Esophagus muscularis mucosa (tissue), 4 donors: ENCODE results near the gene L3MBTL1. TPM values are rescaled to one million over a fixed set of nuclear protein-coding genes. Genes with fewer than 3 reads are reported as not detected.

Experiments used
- DNase-seq: peaks from one replicate; pipeline ENCODE4 v3.0.0-alpha.2; 2017; ENCODE audit errors: extremely low spot score
- H3K27ac ChIP-seq, 4 donors: fragments of 200-600 bp; sonication (generic); replicated peaks in 1 of 4; 1 replicate in 3 of 4; 2 replicates in 1 of 4; pipeline ENCODE4 v1.5.1; 2016 to 2019; ENCODE audit warnings: mild to moderate bottlenecking in 1 of 4
- H3K27me3 ChIP-seq, 4 donors: fragments of 200-600 bp; sonication (generic); one replicate each; pipeline versions ENCODE4 v1.5.1 to v1.6.0; 2016 to 2019
- H3K36me3 ChIP-seq, 4 donors: fragments of 200-600 bp; sonication (generic); one replicate each; pipeline ENCODE4 v1.5.1; 2016 to 2019
- H3K4me1 ChIP-seq, 4 donors: fragments of 200-600 bp; sonication (generic); one replicate each; pipeline ENCODE4 v1.5.1; 2016 to 2019
- H3K4me3 ChIP-seq, 4 donors: fragments of 200-600 bp; sonication (generic); 1 replicate in 2 of 4; 2 replicates in 2 of 4; pipeline ENCODE4 v1.5.1; 2016 to 2019; ENCODE audit warnings: mild to moderate bottlenecking in 4 of 4, moderate library complexity in 1 of 4
- H3K9me3 ChIP-seq, 4 donors: fragments of 200-600 bp; sonication (generic); 1 replicate in 3 of 4; 2 replicates in 1 of 4; pipeline ENCODE4 v1.5.1; 2016 to 2019
- CTCF ChIP-seq, 3 experiments: fragments of 200-600 bp in 2 of 3; fragments of 450-650 bp in 1 of 3; sonication (generic) in 2 of 3; IDR thresholded peaks; one replicate each; pipeline ENCODE4 v1.5.1; 2017 to 2019; ENCODE audit warnings: antibody characterized with exemption in 3 of 3, mild to moderate bottlenecking in 2 of 3, moderate library complexity in 1 of 3
- EP300 ChIP-seq: sonication (generic); formaldehyde crosslinking; IDR thresholded peaks from one replicate; pipeline ENCODE4 v1.6.1; 2017; ENCODE audit warnings: antibody characterized with exemption
- POLR2A ChIP-seq: fragments of 450-650 bp; IDR thresholded peaks from one replicate; pipeline ENCODE4 v1.6.1; 2017; ENCODE audit warnings: antibody characterized with exemption, moderate library complexity, mild to moderate bottlenecking, low read depth
- POLR2AphosphoS5 ChIP-seq, 2 donors: sonication (generic); formaldehyde crosslinking; IDR thresholded peaks; one replicate each; pipeline ENCODE4 v1.6.1; 2017; ENCODE audit warnings: antibody characterized with exemption in 2 of 2
- WGBS: methylation state at CpG from one replicate; pipeline ENCODE4 v1.1.5; 2018; 5-methylcytosine and 5-hydroxymethylcytosine counted together
- intact Hi-C: fragments of 100-400 bp; cut with DNase I; formaldehyde crosslinking; loops from one replicate; pipeline ENCODE4 v1.15.1; 2023
- total RNA-seq, 4 donors: library from RNA; depleted of rRNA; stranded (reverse); fragments of >200 nt; gene quantifications; one replicate each; pipeline versions ENCODE4 v1.1.0 to v1.2.1, GENCODE V29; 2016

L3MBTL1 gene
- total RNA-seq, 4 donors from 2014 or later: 5.6 to 19.5 (median 8.5) TPM

GRCh38 chr20:43529051-43529450 is 21.6 kb downstream of the L3MBTL1 start:
- H3K27ac ChIP-seq: no peak overlapping the region
- no peak for DNase-seq
- WGBS: 93% methylated on average over 5 of the region's 5 CpGs
- TF ChIP-seq EP300 (no peak), POLR2AphosphoS5 (IDR thresholded peaks at IDR 0.05) (no peak), POLR2A (no peak), CTCF (IDR thresholded peaks at IDR 0.05) (no peak)
- H3K27me3 ChIP-seq: no peaks in the 10 kb centered on the region
- H3K4me3 ChIP-seq: no peak overlapping the region
- intact Hi-C loops: no loop called here
- H3K4me1 ChIP-seq: no peaks in the 10 kb centered on the region
- H3K9me3 ChIP-seq: no peaks in the 10 kb centered on the region
- peaks cover 0 to 14% (median 2%) of the 10 kb centered on the region in 4 donors for H3K36me3 ChIP-seq

DNA sequence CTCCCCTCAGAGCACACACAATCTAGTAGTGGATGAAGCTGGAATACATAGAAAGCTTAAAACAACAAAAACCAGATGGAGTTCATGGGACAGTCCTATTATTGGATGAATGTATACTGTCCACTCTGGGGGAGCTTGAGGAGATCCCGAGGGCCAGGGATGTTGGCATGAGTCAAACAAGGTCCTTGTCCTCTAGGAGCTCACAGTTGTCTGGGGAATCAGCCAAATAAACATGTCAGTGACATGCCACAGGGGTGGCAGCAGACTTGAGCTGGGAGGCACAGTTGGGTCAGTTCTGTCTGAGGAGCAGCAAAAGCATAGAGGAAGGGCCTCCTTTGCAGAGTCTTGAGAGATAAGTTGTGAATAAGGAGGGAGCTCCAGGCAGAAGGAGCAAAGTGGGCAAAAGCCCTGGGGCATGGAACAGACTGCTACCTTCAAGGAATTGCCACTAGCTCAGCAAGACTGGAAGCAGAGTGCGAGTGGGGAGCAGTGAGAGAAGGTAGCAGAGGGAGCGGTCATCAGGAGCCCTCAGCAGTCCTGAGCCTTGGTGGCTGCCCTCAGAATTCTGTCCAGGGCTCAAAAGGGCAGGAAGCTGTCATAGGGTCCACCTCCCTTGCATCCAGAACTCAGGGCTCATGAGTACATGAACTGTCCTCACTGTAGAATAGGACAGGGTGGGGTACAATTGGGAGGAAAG is 22.1 kb downstream of the L3MBTL1 start:
- DNase-seq: no peak
- intact Hi-C loops: no loop called here
- Histone ChIP-seq H3K27me3 (no peaks in the 10 kb centered on the region), H3K9me3 (no peaks in the 10 kb centered on the region), H3K36me3 (peaks cover 0 to 14% (median 4%) of the 10 kb centered on the region in 4 donors), H3K4me3 (no peak overlapping the region), H3K27ac (no peak overlapping the region), H3K4me1 (no peaks in the 10 kb centered on the region)
- WGBS: 92% methylated on average over 3 of the region's 3 CpGs
- no peak for TF ChIP-seq EP300

GRCh38 chr20:43530321-43531090 is 23.0 kb downstream of the L3MBTL1 start:
- H3K27ac ChIP-seq: no peak overlapping the region
- no peaks in the 10 kb centered on the region for H3K27me3 ChIP-seq
- H3K36me3 ChIP-seq: peaks cover 0 to 23% (median 13%) of the 10 kb centered on the region in 4 donors
- 89% methylated on average over 12 of the region's 14 CpGs for WGBS
- DNase-seq: no peak
- no peak overlapping the region for H3K4me3 ChIP-seq
- no peaks in the 10 kb centered on the region for H3K9me3 ChIP-seq
- no peaks in the 10 kb centered on the region for H3K4me1 ChIP-seq
- intact Hi-C loops: no loop called here
- TF ChIP-seq EP300 (no peak), POLR2A (no peak), CTCF (IDR thresholded peaks at IDR 0.05) (no peak), POLR2AphosphoS5 (IDR thresholded peaks at IDR 0.05) (no peak)

DNA sequence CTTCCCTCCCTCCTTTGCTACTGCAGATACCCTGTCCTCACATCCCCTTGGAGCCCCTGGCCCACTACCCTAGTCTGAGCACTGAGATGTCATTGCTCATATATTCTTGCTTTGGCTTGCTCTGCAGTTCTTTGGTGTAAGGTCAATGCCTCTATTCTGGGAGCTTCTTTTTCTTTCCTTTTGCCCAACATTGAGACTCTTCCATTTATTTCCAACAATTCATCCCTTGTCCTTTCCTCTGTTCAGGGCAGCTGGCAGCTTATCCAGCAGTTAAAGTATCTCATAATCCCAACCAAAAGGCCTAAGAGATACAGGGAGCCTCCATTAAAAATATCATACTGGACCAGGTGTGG is 23.6 kb downstream of the L3MBTL1 start:
- intact Hi-C loops: no loop called here

More for the DNA sequence above, 23.6 kb downstream of the L3MBTL1 start:
- H3K27me3 ChIP-seq: no peaks in the 10 kb centered on the region
- H3K4me3 ChIP-seq: no peak overlapping the region
- no peak for TF ChIP-seq EP300
- no peak for TF ChIP-seq POLR2A
- no peak for TF ChIP-seq POLR2AphosphoS5 (IDR thresholded peaks at IDR 0.05)
- TF ChIP-seq CTCF (IDR thresholded peaks at IDR 0.05): no peak
- no peak for DNase-seq
- H3K4me1 ChIP-seq: no peaks in the 10 kb centered on the region
- peaks cover 0 to 29% (median 19%) of the 10 kb centered on the region in 4 donors for H3K36me3 ChIP-seq
- no peaks in the 10 kb centered on the region for H3K9me3 ChIP-seq
- H3K27ac ChIP-seq: no peak overlapping the region
